ENCODE data around the gene ZNF302. TPM values are rescaled to one million over a fixed set of nuclear protein-coding genes. Genes with fewer than 3 reads are reported as not detected.

Gene ZNF302
- total RNA-seq, 1 experiment from 2014 or later = 19.5 TPM

DNA sequence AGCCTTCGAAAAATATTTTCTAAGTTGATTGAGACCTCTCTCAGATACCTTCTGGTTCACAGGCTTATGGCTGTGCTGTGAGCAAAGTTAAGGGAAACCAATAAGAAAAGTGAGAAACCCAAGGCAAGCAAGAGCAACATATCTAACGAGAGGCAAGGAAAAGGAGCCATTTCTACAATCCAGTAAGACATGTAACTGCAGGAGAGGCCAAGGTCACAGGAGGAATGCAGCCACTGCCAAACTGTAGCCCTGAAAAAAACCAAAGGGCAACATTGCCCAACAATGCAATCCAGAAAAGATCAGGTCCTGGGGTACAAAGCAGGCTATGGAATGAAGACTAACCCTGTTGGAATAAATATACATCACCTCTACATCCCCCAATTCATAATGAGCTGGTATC lies 21.8 kb upstream of the ZNF302 start:
- no peak for TF ChIP-seq EZH2 (IDR thresholded peaks at IDR 0.05; ENCODE audit: low read depth)
- TF ChIP-seq, protein P1, sequence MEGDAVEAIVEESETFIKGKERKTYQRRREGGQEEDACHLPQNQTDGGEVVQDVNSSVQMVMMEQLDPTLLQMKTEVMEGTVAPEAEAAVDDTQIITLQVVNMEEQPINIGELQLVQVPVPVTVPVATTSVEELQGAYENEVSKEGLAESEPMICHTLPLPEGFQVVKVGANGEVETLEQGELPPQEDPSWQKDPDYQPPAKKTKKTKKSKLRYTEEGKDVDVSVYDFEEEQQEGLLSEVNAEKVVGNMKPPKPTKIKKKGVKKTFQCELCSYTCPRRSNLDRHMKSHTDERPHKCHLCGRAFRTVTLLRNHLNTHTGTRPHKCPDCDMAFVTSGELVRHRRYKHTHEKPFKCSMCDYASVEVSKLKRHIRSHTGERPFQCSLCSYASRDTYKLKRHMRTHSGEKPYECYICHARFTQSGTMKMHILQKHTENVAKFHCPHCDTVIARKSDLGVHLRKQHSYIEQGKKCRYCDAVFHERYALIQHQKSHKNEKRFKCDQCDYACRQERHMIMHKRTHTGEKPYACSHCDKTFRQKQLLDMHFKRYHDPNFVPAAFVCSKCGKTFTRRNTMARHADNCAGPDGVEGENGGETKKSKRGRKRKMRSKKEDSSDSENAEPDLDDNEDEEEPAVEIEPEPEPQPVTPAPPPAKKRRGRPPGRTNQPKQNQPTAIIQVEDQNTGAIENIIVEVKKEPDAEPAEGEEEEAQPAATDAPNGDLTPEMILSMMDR (conservative IDR thresholded peaks at IDR 0.05) = no peak
- no TSS peak for BruUV-seq (replicated peaks)
- POLR2A ChIA-PET (ENCODE audit: unreplicated experiment) = no interaction called here
- H3K36me3 ChIP-seq (ENCODE audit: low read depth) = no peaks in the 10 kb centered on the region
- peaks cover 6% of the 10 kb centered on the region; the same call in 1 of the 2 replicates for H3K9me3 ChIP-seq (ENCODE audit: insufficient read depth, low read depth)
- H3F3A ChIP-seq (ENCODE audit: insufficient read depth, low read depth) = no peaks in the 10 kb centered on the region
- H3K79me2 ChIP-seq (ENCODE audit: low read depth) = no peaks in the 10 kb centered on the region
- no peaks in the 10 kb centered on the region for H3K4me1 ChIP-seq (replicated peaks; ENCODE audit: insufficient read depth)
- no peak overlapping the region for H3K4me2 ChIP-seq
- H3K4me3 ChIP-seq = no peak overlapping the region
- H3K9me2 ChIP-seq (ENCODE audit: insufficient read depth) = no peaks in the 10 kb centered on the region
- CTCF ChIA-PET = no interaction called here
- no peak overlapping the region for H2AFZ ChIP-seq
- H4K20me1 ChIP-seq (ENCODE audit: insufficient read depth) = no peaks in the 10 kb centered on the region
- intact Hi-C loops (cut with micrococcal nuclease; ENCODE audit: unreplicated experiment) = no loop called here
- H3K27me3 ChIP-seq (ENCODE audit: insufficient read depth, low read depth) = no peaks in the 10 kb centered on the region
- H3K27ac ChIP-seq = no peak overlapping the region
- DNase-seq = no peak

DNA sequence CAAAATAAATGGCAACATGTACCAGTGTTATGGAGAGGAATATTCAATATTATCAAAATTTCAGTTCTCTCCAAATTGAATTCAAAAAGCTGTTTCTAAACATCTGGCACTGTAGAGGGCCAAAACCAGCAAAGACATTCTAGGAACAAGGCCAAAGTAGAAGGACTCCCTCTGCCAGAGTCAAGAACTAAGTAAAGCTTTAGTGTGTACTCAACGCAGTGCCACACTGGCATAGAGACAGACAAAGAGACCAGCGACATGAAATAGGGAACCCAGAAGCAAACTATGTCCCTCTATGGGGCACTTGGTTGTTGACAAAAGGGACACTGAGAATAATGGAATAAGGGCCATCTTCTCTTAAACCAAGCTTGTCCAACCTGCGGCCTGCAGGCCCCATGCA lies 16.1 kb upstream of the ZNF302 start:
- Histone ChIP-seq H3K9me3 (ENCODE audit: insufficient read depth, low read depth) (no peaks in the 10 kb centered on the region; the same call in 1 of the 2 replicates), H3K79me2 (ENCODE audit: low read depth) (no peaks in the 10 kb centered on the region), H3F3A (ENCODE audit: insufficient read depth, low read depth) (no peaks in the 10 kb centered on the region), H3K9me2 (ENCODE audit: insufficient read depth) (no peaks in the 10 kb centered on the region), H3K4me2 (no peak overlapping the region), H3K27me3 (ENCODE audit: insufficient read depth, low read depth) (no peaks in the 10 kb centered on the region), H3K27ac (no peak overlapping the region), H3K36me3 (ENCODE audit: low read depth) (no peaks in the 10 kb centered on the region), H3K4me3 (no peak overlapping the region), H2AFZ (no peak overlapping the region), H3K4me1 (replicated peaks; ENCODE audit: insufficient read depth) (no peaks in the 10 kb centered on the region), H4K20me1 (ENCODE audit: insufficient read depth) (no peaks in the 10 kb centered on the region)
- no peak for DNase-seq
- ChIA-PET POLR2A (ENCODE audit: unreplicated experiment) (no interaction called here), CTCF (interaction anchor here (0.6 kb wide), 1 partner anchor 29 kb away, joined by 3 read pairs; no protein-coding TSS in a partner anchor)
- TF ChIP-seq, protein P1 (conservative IDR thresholded peaks at IDR 0.05) = no peak
- TF ChIP-seq EZH2 (IDR thresholded peaks at IDR 0.05; ENCODE audit: low read depth) = no peak
- no TSS peak for BruUV-seq (replicated peaks)
- intact Hi-C loops (cut with micrococcal nuclease; ENCODE audit: unreplicated experiment) = no loop called here

DNA sequence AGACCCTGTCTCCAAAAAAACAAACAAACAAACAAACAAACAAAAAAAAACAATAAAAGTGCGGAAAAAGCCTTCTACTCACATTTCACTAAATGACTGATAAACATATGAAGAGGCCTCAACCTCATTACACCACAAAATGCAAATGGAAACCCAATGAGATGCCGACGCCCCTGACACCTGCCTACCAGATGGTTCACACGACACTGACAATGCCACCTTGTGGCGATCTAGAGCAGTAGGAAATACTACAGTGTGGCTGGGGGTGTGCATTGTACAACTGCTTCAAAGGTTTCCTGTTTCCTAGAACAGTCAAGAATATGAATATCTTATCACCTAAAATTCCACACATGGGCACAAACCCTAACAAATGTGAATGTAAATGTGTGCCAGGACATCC lies 14.6 kb upstream of the ZNF302 start:
- Histone ChIP-seq H3K4me1 (replicated peaks; ENCODE audit: insufficient read depth) (no peaks in the 10 kb centered on the region), H4K20me1 (ENCODE audit: insufficient read depth) (no peaks in the 10 kb centered on the region), H3K79me2 (ENCODE audit: low read depth) (no peaks in the 10 kb centered on the region), H3F3A (ENCODE audit: insufficient read depth, low read depth) (no peaks in the 10 kb centered on the region), H3K27ac (no peak overlapping the region), H3K4me2 (no peak overlapping the region), H2AFZ (no peak overlapping the region), H3K4me3 (no peak overlapping the region), H3K9me3 (ENCODE audit: insufficient read depth, low read depth) (no peaks in the 10 kb centered on the region; the same call in 1 of the 2 replicates), H3K36me3 (ENCODE audit: low read depth) (no peaks in the 10 kb centered on the region), H3K9me2 (ENCODE audit: insufficient read depth) (no peaks in the 10 kb centered on the region), H3K27me3 (ENCODE audit: insufficient read depth, low read depth) (no peaks in the 10 kb centered on the region)
- intact Hi-C loops (cut with micrococcal nuclease; ENCODE audit: unreplicated experiment) = no loop called here
- POLR2A ChIA-PET (ENCODE audit: unreplicated experiment) = no interaction called here
- TF ChIP-seq, protein P1 (conservative IDR thresholded peaks at IDR 0.05) = peak; percentile 58; the same call in 1 of the 2 replicates
- TF ChIP-seq EZH2 (IDR thresholded peaks at IDR 0.05; ENCODE audit: low read depth) = no peak
- BruUV-seq (replicated peaks) = no TSS peak
- CTCF ChIA-PET = no interaction called here
- no peak for DNase-seq
